ENCODE results near the gene SH3RF2.
"Not testable (repeated sequence)": the region's sequence is repeated elsewhere in the genome, so short reads cannot be mapped to it uniquely, and the experiment has no call there.

Gene SH3RF2

GRCh38 chr5:145953202-145953601 is 16.8 kb downstream of the SH3RF2 start:
- DNase-seq = no peak

- not testable (repeated sequence) for DNase-seq
Measured at GRCh38 chr5:145954140-145954539, 17.8 kb downstream of the SH3RF2 start.

DNA sequence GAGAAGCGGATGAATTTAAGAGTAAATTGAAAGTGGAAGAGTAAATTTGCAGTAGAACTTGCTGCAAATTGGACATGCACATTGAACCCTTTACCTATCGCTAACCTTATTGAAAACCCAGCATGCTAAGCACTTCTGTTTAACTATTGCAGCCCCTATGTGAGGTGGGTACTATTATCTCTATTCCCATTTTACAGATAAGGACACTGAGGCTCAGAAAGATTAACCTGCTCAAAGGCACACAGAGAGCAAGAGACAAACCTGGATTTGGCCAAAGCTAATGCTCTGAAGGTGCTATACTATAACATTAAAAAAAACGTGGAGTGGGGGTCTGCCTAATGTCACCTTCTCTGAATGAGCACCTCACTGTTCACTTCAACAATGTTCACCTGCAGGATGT is 21.0 kb downstream of the SH3RF2 start:
- no peak for DNase-seq

DNA sequence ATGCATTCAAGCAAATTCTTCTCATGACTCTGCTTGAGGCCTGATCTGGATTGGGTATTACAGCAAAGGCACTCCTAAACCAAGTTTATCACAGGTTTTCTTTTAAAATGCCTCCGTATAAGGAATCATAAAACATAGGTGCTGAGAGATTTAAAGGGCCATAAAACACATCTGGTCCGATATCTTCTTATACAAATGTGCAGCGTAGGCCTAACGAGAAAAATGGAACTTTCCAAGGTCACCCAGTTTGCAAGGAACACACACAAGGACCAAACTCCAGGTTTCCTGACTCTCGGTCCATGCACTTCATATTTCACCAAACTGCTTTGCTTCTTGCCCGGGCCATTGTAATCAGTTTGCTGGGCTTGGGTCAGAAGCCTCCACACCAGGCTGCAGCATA is 22.1 kb downstream of the SH3RF2 start:
- no peak for DNase-seq

GRCh38 chr5:145960166-145960565 is 23.8 kb downstream of the SH3RF2 start:
- no peak for DNase-seq

DNA sequence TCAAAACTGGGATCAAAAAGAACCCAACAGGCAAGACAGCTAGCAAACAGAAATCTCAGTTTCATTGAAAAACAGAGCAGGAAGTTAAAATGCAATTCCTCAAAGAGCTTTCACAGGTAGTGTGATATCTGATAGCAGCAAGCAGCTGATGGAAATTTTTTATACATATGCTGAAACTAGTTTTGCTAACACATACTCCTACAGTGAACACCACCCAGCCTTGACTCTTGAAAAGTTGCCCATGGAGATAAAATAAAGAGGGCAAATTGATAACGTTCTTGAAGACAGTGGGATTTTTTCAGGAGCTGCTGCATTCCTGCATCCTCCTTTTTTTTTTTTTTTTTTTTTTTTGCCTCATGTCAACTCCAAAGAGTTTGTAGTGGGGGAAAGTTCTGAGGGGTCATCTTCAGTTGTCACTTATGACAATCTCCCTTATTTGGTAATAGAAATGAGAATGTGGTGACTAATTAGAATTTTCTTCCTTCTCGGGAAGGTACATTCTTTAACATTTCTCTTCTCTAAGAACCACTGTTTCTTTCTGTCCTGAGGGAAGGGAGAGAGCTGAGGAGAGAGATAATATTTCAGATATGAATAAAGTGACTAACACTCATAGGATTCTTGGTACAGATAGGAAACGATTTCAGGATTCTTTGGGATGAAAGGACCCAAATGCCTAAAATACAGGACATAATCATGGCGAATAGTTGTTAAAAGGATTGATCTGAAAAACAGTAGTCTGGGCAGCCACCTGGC is 24.6 kb downstream of the SH3RF2 start:
- DNase-seq = no peak

- no peak for DNase-seq
Measured at GRCh38 chr5:145962001-145962400, 25.6 kb downstream of the SH3RF2 start.

DNA sequence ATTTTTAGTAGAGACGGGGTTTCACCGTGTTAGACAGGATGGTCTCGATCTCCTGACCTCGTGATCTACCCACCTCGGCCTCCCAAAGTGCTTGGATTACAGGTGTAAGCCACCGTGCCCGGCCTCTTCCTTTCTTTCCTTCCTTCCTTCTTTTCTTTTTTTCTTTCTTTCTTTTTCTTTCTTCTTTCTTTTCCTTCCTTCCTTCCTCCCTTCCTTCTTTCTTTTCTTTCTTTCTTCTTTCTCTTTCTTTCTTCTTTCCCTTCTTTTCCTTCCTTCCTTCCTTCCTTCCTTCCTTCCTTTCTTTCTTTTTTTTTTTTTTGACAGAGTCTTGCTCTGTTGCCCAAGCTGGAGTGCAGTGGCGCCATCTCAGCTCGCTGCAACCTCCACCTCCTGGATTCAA is 27.6 kb downstream of the SH3RF2 start:
- not testable (repeated sequence) for DNase-seq

GRCh38 chr5:145965804-145966203 is 29.4 kb downstream of the SH3RF2 start:
- no peak for DNase-seq

DNA sequence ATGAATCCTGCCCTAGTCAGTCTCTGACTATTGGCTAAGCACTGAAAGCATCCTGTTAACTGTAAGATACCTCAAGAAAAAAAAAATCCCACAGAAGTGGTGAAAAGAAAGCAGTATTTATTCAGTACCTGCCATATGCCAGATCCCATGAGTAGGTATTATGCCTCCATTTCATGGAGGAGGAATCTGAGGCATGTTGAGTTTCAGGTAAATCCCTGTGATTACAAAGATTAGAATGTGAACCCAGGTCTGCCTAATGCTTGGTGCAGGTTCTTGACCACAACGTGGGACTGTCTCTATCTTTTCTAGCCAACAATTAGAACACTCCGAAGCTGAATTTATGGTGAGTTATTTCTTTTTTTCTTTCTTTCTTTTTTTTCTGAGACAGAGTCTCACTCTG is 30.9 kb downstream of the SH3RF2 start:
- DNase-seq = no peak

DNA sequence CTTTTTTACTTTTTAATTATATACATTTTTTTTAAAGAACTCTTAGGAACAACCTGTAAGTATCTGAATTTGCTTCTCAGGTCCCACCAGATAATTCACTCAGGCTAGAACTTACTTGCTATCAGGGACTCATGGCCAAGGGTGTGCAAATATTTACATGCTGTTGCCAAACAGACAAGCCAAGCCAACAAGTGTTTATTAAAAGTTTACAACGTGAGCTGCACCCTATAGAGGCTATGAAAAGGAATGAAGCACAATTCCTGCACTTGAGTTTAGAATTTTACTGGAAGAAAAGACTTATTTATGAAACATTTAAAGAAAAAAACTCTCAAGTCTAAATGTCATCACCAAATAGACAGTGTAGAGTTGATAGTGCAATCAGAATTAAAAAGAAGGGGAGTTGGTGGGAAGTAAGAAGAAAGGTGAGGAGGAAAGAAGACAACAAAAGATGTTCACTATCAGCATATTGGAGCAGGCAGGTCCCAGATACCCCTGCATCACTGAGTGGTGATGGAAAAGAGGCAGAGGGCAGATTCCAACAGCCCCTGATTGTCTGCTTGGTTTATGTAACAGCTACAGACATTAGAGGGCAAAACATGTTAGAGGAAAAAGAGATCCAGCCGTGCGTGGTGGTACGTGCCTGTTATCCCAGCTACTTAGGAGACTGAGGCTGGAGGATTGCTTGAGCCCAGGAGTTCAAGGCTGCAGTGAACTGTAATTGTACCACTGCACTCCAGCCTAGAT is 32.8 kb downstream of the SH3RF2 start:
- DNase-seq = no peak

DNA sequence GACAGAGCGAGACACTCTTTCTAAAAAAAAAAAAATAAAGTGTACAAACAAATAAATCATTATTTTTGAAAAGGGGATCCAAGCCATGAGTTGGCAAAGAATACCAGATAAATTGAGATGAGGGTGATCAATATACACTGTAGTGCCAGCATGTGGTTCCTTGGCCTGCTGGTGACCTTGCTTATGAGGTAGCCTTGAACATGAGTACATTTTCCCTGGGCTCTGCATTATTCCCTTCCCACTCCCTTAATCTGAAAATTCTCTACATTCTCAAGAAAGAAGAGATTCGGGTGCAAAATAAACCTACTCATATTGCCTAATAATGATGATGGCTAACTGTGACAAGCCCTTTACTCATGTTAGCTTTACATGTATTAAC is 33.3 kb downstream of the SH3RF2 start:
- DNase-seq = no peak

DNA sequence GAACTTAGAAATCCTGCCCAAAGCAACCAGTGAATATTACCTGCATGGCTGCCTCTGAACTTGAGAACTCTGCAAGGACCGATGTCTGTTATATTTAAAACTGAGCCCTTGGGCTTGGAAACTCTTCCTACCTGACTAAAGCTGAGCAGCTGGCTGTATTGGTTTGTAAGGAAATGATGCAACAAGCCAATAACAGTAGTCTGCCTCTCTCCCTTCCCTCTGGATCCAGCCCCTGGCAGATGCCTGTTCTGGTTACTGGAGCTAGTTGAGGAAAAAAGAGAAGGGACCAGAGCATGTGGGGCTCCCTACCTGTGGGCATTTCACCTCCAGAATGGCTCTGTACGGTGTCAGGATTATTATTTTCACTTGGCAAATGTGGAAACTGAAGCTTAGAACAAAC is 34.7 kb downstream of the SH3RF2 start:
- DNase-seq = no peak

DNA sequence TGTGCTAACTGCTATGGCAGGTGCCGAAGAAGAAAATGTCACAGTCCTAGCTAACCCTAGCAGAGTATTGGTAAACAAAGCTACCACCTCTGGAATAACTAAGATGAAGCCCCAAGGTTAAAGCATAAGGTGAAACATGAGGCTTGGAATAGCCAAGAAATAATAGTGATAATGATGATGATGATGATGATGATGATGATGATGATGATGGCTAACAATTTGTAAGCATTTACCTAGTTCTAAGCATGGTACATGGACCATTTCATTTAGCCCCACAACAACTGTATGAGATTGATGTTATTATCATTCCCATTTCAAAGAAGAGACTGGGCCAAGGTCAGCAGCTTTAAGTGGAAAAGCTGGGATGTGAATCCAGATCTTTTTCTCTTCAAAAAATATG is 35.3 kb downstream of the SH3RF2 start:
- DNase-seq = no peak

DNA sequence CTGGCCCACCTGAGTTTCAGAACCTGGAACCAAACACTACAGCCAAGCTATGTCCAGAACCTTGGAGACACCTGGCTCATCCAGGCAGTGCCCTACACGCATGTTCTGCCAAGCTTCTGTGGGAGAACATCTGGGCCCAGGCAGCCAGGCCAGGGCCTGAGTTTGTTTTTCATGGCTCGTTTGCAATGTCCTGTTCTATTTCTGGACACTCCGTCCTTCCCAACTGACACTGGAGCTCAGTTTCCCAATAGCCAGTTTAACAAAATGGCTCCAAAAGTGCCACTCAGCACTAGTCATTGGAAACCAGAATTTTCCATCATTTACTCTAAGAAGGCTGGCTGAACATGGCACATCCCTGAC is 38.6 kb downstream of the SH3RF2 start:
- no peak for DNase-seq

DNA sequence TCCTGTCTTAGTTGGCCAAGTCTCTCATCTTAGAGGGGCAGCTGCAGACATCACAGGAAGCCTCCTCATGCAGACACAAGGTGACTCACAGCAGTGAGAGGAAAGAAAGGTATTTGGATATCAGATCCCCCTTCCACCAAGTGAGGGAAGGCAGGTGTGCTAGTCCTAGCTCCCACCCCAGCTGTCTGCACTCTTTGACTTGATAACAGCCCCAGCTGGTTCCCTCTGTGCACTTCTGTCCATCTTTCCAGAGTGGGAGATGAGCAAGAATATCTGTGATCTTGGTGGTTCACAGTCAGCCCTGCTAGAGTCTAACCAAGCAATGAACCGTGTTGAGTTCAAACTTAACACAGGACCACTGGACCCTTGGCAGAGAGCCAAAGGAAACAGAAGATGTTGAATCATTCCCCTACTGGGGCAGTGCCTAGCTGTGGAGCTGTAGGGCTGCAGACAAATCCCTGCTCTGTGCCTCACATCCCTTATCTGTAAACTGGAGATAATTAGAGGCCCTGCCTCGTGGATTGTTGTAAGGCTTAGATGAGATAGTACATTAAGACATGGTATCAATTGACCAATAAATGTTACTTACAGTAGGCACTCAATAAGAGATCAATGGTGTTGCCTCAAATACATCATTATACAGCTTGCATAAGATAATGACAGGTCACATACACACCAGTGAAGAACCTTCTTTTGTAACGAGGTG is 39.1 kb downstream of the SH3RF2 start:
- DNase-seq = no peak

GRCh38 chr5:145976431-145977155 is 40.2 kb downstream of the SH3RF2 start:
- no peak for DNase-seq

DNA sequence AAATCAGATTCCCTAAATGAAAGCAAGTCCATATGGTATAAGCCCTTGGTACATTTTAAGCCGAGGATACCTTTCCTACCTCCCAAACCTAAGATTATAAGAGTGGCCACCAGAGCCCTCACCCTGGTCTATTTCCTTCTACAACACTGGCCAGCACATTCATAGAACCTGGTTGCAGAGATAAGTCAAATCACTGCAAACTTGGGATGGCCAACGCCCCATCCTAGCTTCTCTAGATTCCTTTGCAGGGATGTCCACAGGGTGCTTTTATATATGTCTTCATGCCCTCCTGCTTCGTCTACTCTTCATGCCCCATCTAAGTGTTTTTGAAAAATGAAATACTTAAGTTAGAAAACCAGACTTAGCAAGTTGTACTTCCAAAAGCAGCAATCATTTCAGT is 41.8 kb downstream of the SH3RF2 start:
- no peak for DNase-seq

GRCh38 chr5:145978708-145979107 is 42.3 kb downstream of the SH3RF2 start:
- DNase-seq = no peak

- DNase-seq = no peak
Measured at GRCh38 chr5:145979270-145980223, 43.2 kb downstream of the SH3RF2 start.

- DNase-seq = no peak
Measured at GRCh38 chr5:145980259-145980658, 43.9 kb downstream of the SH3RF2 start.

- DNase-seq = no peak
Measured at GRCh38 chr5:145980718-145981117, 44.3 kb downstream of the SH3RF2 start.

Measured in NCI-H187 treated with DMSO at 0.1 percent for 48 hours (cell line).